DMS114 treated with DMSO at 0.1 percent for 48 hours (cell line): ENCODE measurements around the gene SPACA6.
A peak's percentile ranks its signal among the peaks of the same experiment; 100 is the strongest.

Source experiments
- DNase-seq: peaks from one replicate; lab custom pipeline; 2025; ENCODE audit not compliant: unreplicated experiment; lab: John Stamatoyannopoulos, UW

Gene SPACA6

DNA sequence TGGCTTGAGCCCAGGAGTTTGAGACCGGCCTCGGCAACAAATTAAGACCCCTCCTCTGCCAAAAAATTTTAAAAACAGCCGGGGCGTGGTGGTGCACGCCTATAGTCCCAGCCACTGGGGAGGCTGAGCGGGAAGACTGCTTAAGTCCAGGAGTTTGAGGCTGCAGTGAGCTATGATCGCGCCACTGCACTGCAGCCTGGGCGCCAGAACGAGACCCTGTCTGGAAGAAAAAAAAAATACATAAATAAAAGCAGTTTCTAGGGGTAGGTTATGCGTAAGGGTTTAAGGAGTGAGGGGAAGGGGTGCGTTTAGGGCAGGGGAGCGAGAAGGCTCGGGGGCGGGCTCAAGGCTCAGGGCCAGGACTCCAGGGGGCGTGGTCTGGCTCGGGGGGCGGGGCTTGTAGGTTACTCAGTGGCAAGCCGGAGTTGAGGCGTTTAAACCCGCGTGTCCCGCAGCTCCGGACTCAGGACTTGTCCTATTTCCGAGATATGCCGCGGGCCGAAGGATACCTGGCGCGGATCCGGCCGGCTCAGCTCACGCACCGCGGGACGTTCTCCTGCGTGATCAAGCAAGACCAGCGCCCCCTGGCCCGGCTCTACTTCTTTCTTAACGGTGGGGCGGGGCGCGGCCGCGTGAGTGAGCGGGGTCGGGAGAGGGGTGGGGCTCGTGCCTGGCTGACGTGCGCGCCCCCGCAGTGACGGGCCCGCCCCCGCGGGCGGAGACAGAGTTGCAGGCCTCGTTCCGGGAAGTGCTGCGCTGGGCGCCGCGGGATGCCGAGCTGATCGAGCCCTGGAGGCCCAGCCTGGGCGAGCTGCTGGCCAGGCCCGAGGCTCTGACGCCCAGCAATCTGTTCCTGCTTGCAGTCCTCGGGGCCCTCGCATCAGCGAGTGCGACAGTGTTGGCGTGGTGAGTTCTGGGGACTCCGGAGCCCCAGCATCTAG lies 10.7 kb downstream of the SPACA6 start:
- DNase-seq, result peak; percentile 87

DNA sequence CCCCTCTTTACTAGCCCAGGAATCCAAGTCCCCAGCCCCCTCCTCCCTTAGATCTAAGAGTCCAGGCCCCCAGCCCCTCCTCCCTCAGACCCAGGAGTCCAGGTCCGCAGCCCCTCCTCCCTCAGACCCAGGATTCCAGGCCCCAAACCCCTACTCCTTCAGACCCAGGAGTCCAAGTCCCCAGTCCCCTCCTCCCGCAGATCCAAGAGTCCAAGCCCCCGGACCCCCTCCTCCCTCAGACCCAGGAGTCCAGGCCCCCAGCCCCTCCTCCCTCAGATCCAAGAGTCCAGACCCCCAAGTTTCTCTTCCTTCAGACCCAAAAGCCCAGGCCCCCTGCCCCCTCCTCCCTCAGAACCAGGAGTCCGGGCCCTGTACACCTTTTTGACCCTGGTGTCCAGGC lies 11.5 kb downstream of the SPACA6 start:
- no peak for DNase-seq

- DNase-seq, result no peak
These were observed 13.2 kb downstream of the SPACA6 start for GRCh38 chr19:51706296-51706695.

DNA sequence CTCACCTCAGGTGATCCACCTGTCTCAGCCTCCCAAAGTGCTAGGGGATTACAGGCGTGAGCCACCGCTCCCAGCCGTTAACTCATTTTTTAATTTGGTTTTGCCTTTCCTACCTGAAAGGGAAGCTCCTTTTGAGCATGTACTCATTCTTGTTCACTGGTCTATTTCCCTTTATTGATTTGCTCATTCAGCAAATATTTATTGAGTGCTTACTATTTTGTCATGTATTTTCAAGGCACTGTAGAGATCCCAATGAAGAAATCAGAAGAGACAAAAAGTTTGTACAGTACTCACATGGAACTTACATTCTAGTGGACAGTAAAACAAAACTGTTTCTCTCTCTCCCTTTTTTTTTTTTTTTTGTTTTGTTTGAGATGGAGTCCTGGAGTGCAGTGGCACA lies 13.8 kb downstream of the SPACA6 start:
- DNase-seq, result no peak

- no peak for DNase-seq
These were observed 15.7 kb downstream of the SPACA6 start for GRCh38 chr19:51708811-51709210.

DNA sequence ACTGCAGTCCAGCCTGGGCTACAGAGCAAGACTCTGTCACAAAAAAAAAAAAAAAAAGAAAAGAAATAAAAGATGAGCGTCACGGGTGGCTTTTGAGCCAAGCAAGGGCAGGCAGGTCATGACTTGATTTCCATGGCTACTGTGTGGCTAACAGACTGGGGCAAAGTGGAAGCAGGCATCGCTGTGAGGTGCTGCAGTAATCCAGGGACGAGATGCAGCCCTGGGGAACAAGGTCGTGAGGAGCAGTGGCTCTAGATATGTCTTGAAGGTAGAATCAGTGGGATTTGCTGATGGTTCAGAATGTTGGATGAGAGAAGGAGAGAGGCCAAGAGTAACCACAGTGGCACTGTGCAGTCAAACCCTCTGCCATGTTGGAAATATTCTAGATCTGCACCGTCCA lies 16.4 kb downstream of the SPACA6 start:
- DNase-seq, result no peak

- no peak for DNase-seq
These were observed 17.0 kb downstream of the SPACA6 start for GRCh38 chr19:51710163-51710562.

DNA sequence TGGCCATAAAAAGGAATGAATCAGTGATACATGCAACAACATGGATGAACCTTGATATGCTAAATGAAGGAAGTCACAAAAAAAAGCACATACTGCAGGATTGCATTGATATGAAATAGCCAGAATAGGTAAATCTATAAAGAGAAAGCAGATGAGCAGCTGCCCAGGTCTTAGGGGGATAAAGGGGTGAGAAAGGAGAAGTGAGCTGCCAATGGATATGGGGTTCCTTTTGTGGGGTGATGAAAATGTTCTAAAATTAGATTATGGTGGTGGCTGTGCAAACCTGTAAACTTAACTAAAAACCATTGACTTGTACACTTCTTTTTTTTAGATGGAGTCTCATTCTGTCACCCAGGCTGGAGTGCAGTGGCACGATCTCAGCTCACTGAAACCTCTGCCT lies 18.6 kb downstream of the SPACA6 start:
- no peak for DNase-seq

DNA sequence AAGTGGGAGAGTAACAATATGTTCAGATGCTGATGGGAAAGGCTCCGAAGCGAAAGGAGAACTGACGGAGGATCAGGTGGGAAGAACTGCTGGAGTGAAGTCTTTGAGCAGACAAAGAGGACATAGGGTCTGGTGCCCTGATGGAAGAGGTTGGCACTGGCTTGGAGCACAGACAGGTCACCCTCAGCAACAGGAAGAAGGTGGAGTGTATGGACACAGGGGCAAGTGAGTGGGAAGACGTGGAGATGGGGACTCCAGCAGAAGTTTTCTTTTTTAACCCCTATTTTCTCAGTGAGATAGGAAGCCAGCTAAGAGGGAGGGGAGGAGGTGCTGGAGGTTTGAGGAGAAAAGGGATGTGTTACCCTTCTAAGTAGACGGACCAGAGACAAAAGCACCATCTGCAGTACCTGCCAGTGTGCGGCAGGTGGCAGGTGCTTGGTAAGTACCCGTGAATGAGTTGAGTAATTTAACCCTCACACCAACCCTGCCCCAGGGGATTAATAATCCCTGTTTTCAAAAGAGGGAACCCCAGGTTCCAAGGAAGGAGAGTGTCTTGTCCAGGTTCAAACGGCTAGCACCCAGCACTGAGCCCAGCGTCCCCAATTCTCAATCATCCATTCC lies 19.4 kb downstream of the SPACA6 start:
- DNase-seq, result peak; percentile 30

GRCh38 chr19:51713319-51714285 lies 20.5 kb downstream of the SPACA6 start:
- no peak for DNase-seq

DNA sequence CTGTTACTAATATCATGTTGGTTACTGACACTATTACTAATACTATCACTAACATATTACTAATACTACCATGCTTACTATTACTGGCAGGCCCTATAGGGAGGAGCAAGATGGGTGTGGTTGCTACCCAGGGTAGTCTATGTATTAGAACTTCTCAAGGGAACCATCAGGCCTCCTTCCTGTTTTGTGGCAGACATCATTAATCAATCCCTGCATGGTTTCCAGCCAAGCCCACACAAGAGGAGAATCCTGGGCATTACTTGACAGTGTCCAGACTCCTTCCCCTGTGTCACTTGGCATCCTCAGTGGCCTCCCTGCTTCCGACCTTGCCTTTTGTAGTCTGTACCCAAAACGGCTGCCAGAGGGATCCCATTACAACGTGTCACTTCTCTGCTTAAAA lies 21.7 kb downstream of the SPACA6 start:
- no peak for DNase-seq

GRCh38 chr19:51715850-51716249 lies 22.7 kb downstream of the SPACA6 start:
- no peak for DNase-seq

- DNase-seq, result no peak
These were observed 23.8 kb downstream of the SPACA6 start for GRCh38 chr19:51716925-51717324.

DNA sequence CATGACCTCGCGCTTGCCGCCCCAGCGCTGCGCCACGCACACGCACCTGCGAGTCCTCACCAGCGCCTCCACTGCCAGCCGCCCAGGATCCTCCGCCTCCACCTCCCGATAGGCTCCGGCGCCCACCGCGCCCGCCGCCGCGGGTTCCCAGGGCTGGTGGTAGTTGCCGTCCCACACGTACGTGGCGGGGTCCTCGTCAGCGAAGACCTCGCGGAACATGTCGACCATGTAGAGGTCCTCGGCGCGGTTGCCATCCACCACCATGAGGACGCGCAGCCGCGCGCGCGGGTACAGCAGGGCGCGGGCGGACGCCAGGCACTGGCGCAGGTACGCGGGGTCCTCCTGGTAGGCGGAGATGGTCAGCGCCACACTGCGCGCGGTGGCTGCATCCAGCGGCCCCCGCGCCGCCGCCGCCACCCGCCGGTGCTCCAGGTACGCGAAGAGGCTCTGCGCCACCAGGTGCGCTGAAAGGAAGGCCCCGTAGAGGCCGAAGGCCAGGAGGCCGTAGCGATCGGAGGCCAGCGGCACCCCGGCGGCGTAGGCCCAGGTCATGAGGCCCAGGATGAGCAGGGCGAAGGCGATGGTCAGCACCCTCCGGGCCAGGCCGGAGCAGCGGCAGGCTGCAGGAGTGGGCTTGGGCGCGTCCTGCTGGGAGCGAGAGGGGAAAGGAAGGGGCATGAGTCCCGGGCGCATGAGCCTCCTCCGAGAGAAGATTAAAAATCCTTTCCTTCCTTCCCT lies 26.3 kb downstream of the SPACA6 start:
- DNase-seq, result no peak

- no peak for DNase-seq
These were observed 28.8 kb downstream of the SPACA6 start for GRCh38 chr19:51721905-51722304.

DNA sequence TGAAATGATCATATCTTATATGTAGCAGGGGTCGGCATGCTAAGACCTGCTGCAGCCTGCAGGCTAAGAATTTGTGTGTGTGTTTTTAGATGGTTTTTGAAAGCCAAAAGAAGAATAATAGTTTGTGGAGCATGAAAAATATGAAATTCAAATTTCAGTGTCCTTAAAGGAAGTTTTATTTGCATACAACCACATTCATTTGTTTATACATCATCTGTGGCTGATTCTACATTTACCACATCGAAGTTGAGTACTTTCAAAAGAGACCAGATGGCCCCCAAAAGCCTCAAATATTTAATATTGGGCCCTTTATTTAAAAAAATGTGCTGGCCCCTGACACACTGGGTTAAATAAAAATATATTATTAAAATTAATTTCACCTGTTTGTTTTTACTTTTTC lies 29.4 kb downstream of the SPACA6 start:
- DNase-seq, result no peak

DNA sequence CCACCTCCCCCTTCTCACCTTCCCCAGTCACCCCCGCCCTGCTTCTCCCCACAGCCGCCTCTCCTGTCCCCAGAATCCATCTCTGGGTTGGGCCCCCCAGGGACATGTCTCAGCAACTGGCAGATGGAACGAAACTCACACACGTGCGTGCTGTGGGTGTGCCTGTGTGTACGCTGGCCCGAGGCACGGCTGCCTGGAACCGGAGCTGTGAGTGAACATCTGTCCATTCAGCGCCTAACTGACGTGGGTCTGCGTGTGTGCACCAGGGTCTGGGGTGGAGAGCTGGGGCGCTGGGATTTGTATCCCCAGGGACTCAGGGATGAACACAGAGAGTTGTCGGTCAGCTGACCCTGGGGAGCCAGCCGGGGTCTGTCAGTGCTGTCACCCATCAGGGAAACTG lies 31.4 kb downstream of the SPACA6 start:
- DNase-seq, result no peak

GRCh38 chr19:51726049-51726448 lies 32.9 kb downstream of the SPACA6 start:
- DNase-seq, result no peak

DNA sequence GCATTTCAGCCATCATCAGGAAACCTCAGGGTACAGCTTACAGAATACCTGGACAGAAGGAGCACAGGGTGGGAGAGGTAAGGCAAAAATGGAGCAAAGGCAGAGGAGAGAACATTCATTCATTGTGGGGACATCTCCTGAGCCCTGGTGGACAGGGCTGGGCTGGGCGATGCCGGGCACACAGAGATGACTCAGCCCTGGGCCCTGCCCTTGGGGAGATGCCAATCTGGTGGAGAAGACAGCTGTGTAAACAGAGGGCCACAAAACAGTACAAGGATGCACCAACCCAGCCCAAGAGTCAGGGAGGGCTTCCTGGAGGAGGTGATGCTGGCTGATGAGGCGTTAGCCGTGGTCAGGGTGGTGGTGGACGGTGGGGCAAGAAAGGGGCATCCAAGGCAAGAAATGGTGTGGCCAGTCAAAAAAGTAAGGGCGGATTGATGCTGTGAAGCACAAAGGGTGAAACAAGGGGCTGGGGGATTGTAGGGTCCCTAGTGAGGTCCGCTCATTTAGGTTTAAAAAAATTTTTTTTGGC lies 34.3 kb downstream of the SPACA6 start:
- no peak for DNase-seq

- DNase-seq, result no peak
These were observed 36.7 kb downstream of the SPACA6 start for GRCh38 chr19:51729781-51730180.
